ENCODE results near the gene PTPRB. TPM values are rescaled to one million over a fixed set of nuclear protein-coding genes. Genes with fewer than 3 reads are reported as not detected.
A peak's percentile ranks its signal among the peaks of the same experiment; 100 is the strongest.

PTPRB gene
- total RNA-seq, 1 experiment from 2014 or later: 43.2 TPM

DNA sequence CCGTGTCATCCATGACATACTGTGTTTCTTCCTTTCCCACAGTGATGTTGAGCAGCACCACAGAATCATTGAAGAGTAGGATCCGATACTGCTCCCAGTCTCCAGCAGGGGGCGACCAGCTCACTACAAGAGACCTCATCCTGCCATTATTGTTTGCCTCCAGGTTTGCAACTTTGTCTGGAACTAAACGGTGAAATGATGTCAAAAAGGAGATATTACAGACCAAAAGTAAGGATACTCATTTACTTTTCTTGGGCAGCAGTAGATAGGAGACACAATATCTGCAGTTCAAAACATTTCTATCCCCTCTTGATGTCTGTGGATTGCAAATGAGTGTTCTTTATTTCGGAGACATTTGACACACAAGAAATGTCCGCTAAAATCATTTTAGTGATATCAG is 47.2 kb downstream of the PTPRB start:
- Mint-ChIP-seq H3K4me3 (ENCODE audit: low read depth, unreplicated experiment) (no peak overlapping the region), H3K27ac (ENCODE audit: unreplicated experiment) (peak overlapping the region; percentile 11), H3K9me3 (ENCODE audit: low read depth, unreplicated experiment) (peaks cover 2% of the 10 kb centered on the region), H3K4me1 (ENCODE audit: low read depth, unreplicated experiment) (peaks cover 17% of the 10 kb centered on the region), H3K36me3 (ENCODE audit: insufficient read depth, unreplicated experiment) (peaks cover 48% of the 10 kb centered on the region), H3K27me3 (ENCODE audit: unreplicated experiment) (no peaks in the 10 kb centered on the region)
- BruUV-seq (replicated peaks): no TSS peak
- CTCF ChIA-PET: interaction anchor here (1.0 to 1.2 kb wide), 3 partner anchors 19 to 424 kb away, joined by 3 to 4 read pairs (median 3); no protein-coding TSS in a partner anchor
- TF ChIP-seq CTCF (IDR thresholded peaks at IDR 0.05; ENCODE audit: unreplicated experiment): peak; percentile 86
- DNase-seq: peak; percentile 84
- intact Hi-C loops (cut with micrococcal nuclease; ENCODE audit: unreplicated experiment): loop anchor here (1.0 to 2.0 kb wide), 3 partner anchors 130 to 424 kb away; no protein-coding TSS in a partner anchor

- Mint-ChIP-seq H3K27ac (ENCODE audit: unreplicated experiment) (no peak overlapping the region), H3K4me1 (ENCODE audit: low read depth, unreplicated experiment) (no peaks in the 10 kb centered on the region), H3K27me3 (ENCODE audit: unreplicated experiment) (no peaks in the 10 kb centered on the region), H3K4me3 (ENCODE audit: low read depth, unreplicated experiment) (no peak overlapping the region), H3K9me3 (ENCODE audit: low read depth, unreplicated experiment) (no peaks in the 10 kb centered on the region), H3K36me3 (ENCODE audit: insufficient read depth, unreplicated experiment) (peaks cover 45% of the 10 kb centered on the region)
- intact Hi-C loops (cut with micrococcal nuclease; ENCODE audit: unreplicated experiment): no loop called here
- BruUV-seq (replicated peaks): no TSS peak
- TF ChIP-seq CTCF (IDR thresholded peaks at IDR 0.05; ENCODE audit: unreplicated experiment): no peak
- DNase-seq: no peak
- CTCF ChIA-PET: no interaction called here
These were observed 52.9 kb downstream of the PTPRB start for GRCh38 chr12:70584332-70584731.

DNA sequence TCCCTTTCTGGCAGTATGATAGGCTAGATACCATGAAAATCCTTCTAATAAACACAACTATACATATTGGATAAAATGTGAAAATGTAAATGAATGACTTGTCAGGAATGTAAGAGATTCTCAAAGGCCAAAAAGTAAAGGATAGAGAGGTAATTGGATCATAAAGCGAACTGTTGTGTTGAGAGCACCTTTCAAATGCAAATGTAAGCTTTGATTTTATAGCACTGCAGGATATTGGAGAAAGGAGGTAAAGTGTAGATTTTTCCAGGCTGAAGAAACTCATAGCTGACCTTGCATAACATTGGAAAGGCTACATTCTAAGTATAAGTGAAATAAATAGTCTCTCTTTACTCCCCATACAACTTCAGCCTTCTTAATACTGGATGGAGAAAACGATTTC is 54.0 kb downstream of the PTPRB start:
- Mint-ChIP-seq H3K4me1 (ENCODE audit: low read depth, unreplicated experiment) (no peaks in the 10 kb centered on the region), H3K9me3 (ENCODE audit: low read depth, unreplicated experiment) (no peaks in the 10 kb centered on the region), H3K27ac (ENCODE audit: unreplicated experiment) (no peak overlapping the region), H3K27me3 (ENCODE audit: unreplicated experiment) (no peaks in the 10 kb centered on the region), H3K4me3 (ENCODE audit: low read depth, unreplicated experiment) (no peak overlapping the region), H3K36me3 (ENCODE audit: insufficient read depth, unreplicated experiment) (peaks cover 47% of the 10 kb centered on the region)
- TF ChIP-seq CTCF (IDR thresholded peaks at IDR 0.05; ENCODE audit: unreplicated experiment): no peak
- CTCF ChIA-PET: no interaction called here
- no TSS peak for BruUV-seq (replicated peaks)
- DNase-seq: no peak
- intact Hi-C loops (cut with micrococcal nuclease; ENCODE audit: unreplicated experiment): no loop called here

DNA sequence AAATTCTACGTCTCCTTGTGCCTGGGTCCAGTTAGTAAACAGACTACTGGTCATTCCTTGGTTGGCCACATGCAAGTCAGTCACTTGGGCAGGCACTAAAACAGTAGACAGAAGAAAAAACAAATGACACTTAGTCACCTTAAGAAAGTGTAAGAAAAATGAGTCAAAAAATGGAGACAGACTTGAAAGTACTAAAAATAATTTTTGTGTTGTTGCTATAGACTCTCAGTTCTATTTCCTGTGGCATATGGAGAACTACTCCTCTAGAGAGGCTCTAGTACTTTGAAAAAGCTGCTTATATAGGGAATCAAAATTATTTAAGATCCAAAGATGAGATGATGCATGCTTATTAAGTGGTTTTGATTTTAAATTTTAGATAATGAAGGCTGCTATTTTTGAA is 56.0 kb downstream of the PTPRB start:
- Mint-ChIP-seq H3K4me1 (ENCODE audit: low read depth, unreplicated experiment) (no peaks in the 10 kb centered on the region), H3K4me3 (ENCODE audit: low read depth, unreplicated experiment) (no peak overlapping the region), H3K36me3 (ENCODE audit: insufficient read depth, unreplicated experiment) (peaks cover 30% of the 10 kb centered on the region), H3K27ac (ENCODE audit: unreplicated experiment) (no peak overlapping the region), H3K9me3 (ENCODE audit: low read depth, unreplicated experiment) (no peaks in the 10 kb centered on the region), H3K27me3 (ENCODE audit: unreplicated experiment) (no peaks in the 10 kb centered on the region)
- intact Hi-C loops (cut with micrococcal nuclease; ENCODE audit: unreplicated experiment): no loop called here
- no peak for DNase-seq
- no peak for TF ChIP-seq CTCF (IDR thresholded peaks at IDR 0.05; ENCODE audit: unreplicated experiment)
- CTCF ChIA-PET: no interaction called here
- BruUV-seq (replicated peaks): no TSS peak

All from Calu3 (cell line).